ENCODE measurements around the gene MAST2. TPM values are rescaled to one million over a fixed set of nuclear protein-coding genes. Genes with fewer than 3 reads are reported as not detected.

Gene MAST2
- total and polyA plus RNA-seq, 2 of the 13 experiments (the other 11 are each of a cell fraction or from before 2014, with no cell fraction given): 15.3 to 23.0 TPM

DNA sequence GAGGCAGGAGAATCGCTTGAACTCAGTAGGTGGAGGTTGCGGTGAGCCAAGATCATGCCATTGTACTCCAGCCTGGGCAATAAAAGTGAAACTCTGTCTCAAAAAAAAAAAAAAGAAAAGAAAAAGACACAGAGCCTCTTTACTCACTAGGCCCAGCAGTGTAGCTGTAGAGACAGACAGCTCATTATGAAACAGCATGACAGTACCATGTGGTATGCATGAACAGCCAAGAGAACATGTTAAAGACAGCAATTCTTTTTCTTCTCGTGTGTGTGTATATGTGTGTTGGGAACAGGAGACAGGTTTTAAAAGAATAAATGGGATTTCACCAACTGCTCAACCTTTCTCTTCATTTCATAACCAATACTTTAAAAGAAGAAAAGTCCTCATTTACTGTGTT lies 210.2 kb downstream of the MAST2 start (continued):
- TF ChIP-seq, protein P1, sequence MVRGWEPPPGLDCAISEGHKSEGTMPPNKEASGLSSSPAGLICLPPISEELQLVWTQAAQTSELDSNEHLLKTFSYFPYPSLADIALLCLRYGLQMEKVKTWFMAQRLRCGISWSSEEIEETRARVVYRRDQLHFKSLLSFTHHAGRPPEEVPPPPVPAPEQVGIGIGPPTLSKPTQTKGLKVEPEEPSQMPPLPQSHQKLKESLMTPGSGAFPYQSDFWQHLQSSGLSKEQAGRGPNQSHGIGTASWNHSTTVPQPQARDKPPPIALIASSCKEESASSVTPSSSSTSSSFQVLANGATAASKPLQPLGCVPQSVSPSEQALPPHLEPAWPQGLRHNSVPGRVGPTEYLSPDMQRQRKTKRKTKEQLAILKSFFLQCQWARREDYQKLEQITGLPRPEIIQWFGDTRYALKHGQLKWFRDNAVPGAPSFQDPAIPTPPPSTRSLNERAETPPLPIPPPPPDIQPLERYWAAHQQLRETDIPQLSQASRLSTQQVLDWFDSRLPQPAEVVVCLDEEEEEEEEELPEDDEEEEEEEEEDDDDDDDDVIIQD (CRISPR knock-in tag; IDR thresholded peaks at IDR 0.05; ENCODE audit: low read depth): no peak
- TF ChIP-seq ARHGAP35 (CRISPR knock-in tag; IDR thresholded peaks at IDR 0.05; ENCODE audit: borderline replicate concordance) (no peak), PHF5A (CRISPR knock-in tag; IDR thresholded peaks at IDR 0.05; ENCODE audit: low read depth, unreplicated experiment) (no peak), YEATS2 (CRISPR knock-in tag; IDR thresholded peaks at IDR 0.05; ENCODE audit: borderline replicate concordance) (no peak), ARNT (IDR thresholded peaks at IDR 0.05) (no peak)

DNA sequence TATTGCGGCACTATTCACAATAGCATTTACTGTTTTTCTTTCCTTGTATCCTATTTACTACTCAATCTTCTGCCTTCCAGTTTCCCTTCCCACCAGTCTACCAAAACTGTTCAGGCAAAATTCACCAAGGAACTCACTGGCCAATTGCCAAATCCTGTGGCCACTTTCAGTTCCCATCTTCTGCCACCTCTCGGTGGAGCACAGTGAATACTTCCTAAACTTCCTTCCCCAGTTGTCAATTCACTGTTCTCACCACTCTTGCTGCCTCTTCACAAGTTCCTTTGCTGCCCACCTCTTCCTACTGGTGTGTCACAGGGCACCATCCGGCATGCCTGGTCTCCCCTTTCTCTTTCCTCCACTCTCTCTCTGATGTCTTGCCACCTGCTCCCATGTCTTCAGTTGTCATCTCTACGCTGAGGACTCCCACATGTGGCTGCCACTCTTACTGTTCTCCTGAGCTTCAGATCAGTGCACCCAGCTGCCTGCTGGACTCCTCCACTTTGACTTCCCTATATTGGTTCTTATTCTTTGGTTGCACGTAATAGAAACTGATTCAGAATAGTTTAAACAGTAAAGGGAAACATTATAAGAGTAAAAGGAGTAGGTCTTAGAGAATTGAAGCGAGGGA lies 214.6 kb downstream of the MAST2 start:
- CTCF ChIA-PET (ENCODE audit: low intra/inter-chr PET ratio, low total read pairs): no interaction called here
- H3K4me1 ChIP-seq (ENCODE audit: insufficient read depth, low read length): no peaks in the 10 kb centered on the region
- H3K9ac ChIP-seq (ENCODE audit: insufficient read depth, low read depth, low read length): no peak overlapping the region
- no peaks in the 10 kb centered on the region for H3K9me3 ChIP-seq (ENCODE audit: low read length)
- no peaks in the 10 kb centered on the region for H3K27me3 ChIP-seq (ENCODE audit: control insufficient read depth in 1 of 2, insufficient read depth in 2 of 2, low read length in 2 of 2)
- H3K36me3 ChIP-seq (replicated peaks in 1 of 2; ENCODE audit: control insufficient read depth in 1 of 2, insufficient read depth in 2 of 2, low read length in 2 of 2): peaks cover 11 to 18% of the 10 kb centered on the region in 2 experiments
- POLR2A ChIA-PET: no interaction called here
- 98% methylated on average over 6 of the region's 6 CpGs for WGBS (ENCODE audit: low lambda C conversion rate)
- H2AFZ ChIP-seq (ENCODE audit: low read length): no peak overlapping the region
- DNase-seq (ENCODE audit: low spot score) (no peak), FAIRE-seq (no peak), ATAC-seq (no peak)
- in situ Hi-C loops (cut with HindIII; ENCODE audit: extremely low pct_ligation_motif_present, low pct_unique_long_range_greater_than_20kb): no loop called here
- no peaks in the 10 kb centered on the region for H3K79me2 ChIP-seq (ENCODE audit: insufficient read depth, low read length)
- BruUV-seq (replicated peaks): no TSS peak
- no peak overlapping the region for H3K4me2 ChIP-seq (ENCODE audit: low read depth, low read length)
- no peak overlapping the region for H3K27ac ChIP-seq (ENCODE audit: extremely low read length, insufficient read depth, low read length)
- H4K20me1 ChIP-seq (ENCODE audit: insufficient read depth, low read length): no peaks in the 10 kb centered on the region
- no peak overlapping the region for H3K4me3 ChIP-seq (replicated peaks in 1 of 3; ENCODE audit: insufficient read depth in 1 of 3, low read depth in 2 of 3, low read length in 3 of 3)
- intact Hi-C loops (cut with micrococcal nuclease; ENCODE audit: unreplicated experiment): no loop called here
- no peak for TF ChIP-seq ATF7 (IDR thresholded peaks at IDR 0.05)
- TF ChIP-seq ATF7 (CRISPR knock-in tag; IDR thresholded peaks at IDR 0.05): no peak
- TF ChIP-seq, protein P2, sequence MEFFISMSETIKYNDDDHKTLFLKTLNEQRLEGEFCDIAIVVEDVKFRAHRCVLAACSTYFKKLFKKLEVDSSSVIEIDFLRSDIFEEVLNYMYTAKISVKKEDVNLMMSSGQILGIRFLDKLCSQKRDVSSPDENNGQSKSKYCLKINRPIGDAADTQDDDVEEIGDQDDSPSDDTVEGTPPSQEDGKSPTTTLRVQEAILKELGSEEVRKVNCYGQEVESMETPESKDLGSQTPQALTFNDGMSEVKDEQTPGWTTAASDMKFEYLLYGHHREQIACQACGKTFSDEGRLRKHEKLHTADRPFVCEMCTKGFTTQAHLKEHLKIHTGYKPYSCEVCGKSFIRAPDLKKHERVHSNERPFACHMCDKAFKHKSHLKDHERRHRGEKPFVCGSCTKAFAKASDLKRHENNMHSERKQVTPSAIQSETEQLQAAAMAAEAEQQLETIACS (CRISPR knock-in tag; IDR thresholded peaks at IDR 0.05): no peak
- TF ChIP-seq, protein P3, sequence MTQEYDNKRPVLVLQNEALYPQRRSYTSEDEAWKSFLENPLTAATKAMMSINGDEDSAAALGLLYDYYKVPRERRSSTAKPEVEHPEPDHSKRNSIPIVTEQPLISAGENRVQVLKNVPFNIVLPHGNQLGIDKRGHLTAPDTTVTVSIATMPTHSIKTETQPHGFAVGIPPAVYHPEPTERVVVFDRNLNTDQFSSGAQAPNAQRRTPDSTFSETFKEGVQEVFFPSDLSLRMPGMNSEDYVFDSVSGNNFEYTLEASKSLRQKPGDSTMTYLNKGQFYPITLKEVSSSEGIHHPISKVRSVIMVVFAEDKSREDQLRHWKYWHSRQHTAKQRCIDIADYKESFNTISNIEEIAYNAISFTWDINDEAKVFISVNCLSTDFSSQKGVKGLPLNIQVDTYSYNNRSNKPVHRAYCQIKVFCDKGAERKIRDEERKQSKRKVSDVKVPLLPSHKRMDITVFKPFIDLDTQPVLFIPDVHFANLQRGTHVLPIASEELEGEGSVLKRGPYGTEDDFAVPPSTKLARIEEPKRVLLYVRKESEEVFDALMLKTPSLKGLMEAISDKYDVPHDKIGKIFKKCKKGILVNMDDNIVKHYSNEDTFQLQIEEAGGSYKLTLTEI (CRISPR knock-in tag; conservative IDR thresholded peaks at IDR 0.05): no peak
- TF ChIP-seq SRSF9 (IDR thresholded peaks at IDR 0.05; ENCODE audit: borderline replicate concordance, insufficient read depth, low read depth, low read length, poor library complexity, severe bottlenecking): no peak
- TF ChIP-seq TGIF2 (CRISPR knock-in tag; IDR thresholded peaks at IDR 0.05): no peak
- no peak for TF ChIP-seq PHF5A (CRISPR knock-in tag; IDR thresholded peaks at IDR 0.05; ENCODE audit: low read depth, unreplicated experiment)
- TF ChIP-seq SPEN (CRISPR knock-in tag; IDR thresholded peaks at IDR 0.05; ENCODE audit: low read depth): no peak
- TF ChIP-seq ZFYVE20 (CRISPR knock-in tag; IDR thresholded peaks at IDR 0.05; ENCODE audit: borderline replicate concordance, low read depth): no peak
- no peak for TF ChIP-seq CEBPB (IDR thresholded peaks at IDR 0.05; ENCODE audit: borderline replicate concordance, low read depth, low read length)
- no peak for TF ChIP-seq RELA (CRISPR knock-in tag; IDR thresholded peaks at IDR 0.05)
- no peak for TF ChIP-seq ZNF616 (CRISPR knock-in tag; IDR thresholded peaks at IDR 0.05; ENCODE audit: low read depth)
- TF ChIP-seq RBAK (CRISPR knock-in tag; IDR thresholded peaks at IDR 0.05): no peak
- TF ChIP-seq MAFG (CRISPR knock-in tag; IDR thresholded peaks at IDR 0.05): no peak
- TF ChIP-seq, protein P4, sequence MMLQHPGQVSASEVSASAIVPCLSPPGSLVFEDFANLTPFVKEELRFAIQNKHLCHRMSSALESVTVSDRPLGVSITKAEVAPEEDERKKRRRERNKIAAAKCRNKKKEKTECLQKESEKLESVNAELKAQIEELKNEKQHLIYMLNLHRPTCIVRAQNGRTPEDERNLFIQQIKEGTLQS (CRISPR knock-in tag; IDR thresholded peaks at IDR 0.05): no peak
- TF ChIP-seq KDM1A (CRISPR knock-in tag; IDR thresholded peaks at IDR 0.05): no peak

Data from HepG2 (cell line).